Skin of body (tissue), 2 donors: ENCODE data around the gene MSS51. TPM values are rescaled to one million over a fixed set of nuclear protein-coding genes. Genes with fewer than 3 reads are reported as not detected.

Source experiments
- DNase-seq: peaks from one replicate; lab custom pipeline; 2025; lab: John Stamatoyannopoulos, UW
- total RNA-seq: library from RNA; depleted of rRNA; stranded (reverse); fragments of >200 nt; gene quantifications from one replicate; pipeline ENCODE4 v1.2.3, GENCODE V29; 2014

MSS51 gene
- total RNA-seq, result 9.1 TPM

DNA sequence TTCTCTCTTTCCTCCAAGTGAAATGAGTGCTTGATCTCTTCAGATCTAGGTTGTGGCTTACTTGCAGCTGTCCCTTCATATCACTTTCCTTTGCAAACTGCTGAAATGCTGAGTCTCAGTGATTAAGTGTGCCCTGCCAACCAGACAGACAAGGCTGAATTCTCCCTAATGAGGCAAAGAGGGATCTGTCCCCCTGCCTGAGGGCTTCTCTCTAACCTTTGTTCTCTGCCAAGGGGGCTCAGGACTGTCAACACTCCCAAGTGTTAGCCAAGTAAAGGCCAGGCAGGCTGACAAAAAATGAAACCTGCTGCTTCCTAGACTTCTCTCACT is at the start of gene MSS51:
Gene MSS51 (minus strand): TSS at position 24 of the 330 bp plus-strand sequence. CDS start 5,277 bp downstream, outside the sequence.
- no peak for DNase-seq

DNA sequence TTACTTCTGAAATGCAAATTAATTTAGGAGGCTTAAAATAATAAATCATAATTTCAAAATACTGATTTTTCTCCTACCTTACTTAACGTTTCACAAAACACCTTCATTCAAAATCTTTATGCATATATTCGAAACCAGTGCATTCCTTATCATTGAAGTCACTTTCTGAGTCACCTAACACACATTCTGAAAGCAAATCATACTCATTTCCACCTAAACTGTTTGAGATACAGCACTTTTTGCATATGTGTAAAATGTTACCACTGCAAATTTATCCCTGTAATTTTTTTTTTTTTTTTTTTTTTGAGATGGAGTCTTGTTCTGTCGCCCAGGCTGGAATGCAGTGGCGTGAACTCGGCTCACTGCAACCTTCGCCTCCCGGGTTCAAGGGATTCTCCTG is 46.8 kb upstream of the MSS51 start:
- DNase-seq, result no peak

DNA sequence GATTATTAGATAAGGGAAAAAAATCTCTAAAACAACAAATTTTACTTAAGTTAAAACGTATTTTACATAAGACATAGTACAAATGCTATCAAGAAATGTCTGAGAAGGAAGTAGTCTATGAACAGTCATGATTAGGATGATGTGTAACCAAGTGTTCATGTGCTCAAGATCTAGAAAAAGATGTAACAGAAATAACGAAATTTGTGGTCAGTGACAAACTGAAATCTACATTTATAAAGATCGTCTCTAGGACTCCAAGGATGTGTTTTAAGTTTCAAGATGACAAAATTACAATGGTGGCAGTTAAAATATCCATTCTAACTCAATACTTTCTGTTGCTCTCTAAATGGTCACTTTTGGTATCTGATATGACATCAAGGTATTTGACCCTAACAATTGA is 45.3 kb upstream of the MSS51 start:
- no peak for DNase-seq

DNA sequence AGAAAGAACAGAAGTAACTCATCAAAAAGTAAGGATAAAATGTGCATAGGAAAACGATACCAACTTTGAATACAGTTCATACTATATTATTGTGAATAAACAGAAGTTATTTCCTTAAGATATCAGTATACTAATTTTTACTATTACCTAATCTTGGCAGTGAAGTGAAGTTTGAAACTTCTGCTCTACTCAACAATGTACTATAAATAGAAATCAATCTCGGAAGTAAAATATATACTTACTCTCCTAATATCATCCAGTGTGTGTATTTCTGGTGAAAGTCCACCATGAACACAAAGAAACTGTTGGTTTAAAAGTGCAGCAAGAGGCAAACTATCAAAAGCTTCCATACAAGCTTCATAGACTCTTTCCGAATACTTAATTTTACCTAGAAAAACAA is 37.9 kb upstream of the MSS51 start:
- DNase-seq, result no peak

DNA sequence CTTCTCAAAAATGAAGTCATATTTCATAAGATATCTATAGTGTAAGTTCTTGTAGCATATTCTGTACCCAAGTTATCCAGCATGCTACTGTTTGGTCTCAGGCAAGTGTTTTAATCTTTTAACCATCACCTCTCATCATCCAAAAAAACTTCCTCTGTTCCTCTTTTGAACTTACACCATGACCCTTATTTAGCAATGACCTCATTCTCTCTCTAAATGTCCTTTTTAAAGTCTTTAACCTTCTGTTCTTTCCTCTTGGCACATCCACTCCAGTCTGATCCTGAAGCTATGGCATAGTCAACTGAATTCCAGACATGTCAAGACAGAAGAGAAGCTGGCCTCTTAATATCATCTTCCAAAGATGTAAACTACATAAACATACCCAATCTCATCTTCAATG is 36.2 kb upstream of the MSS51 start:
- DNase-seq, result no peak

DNA sequence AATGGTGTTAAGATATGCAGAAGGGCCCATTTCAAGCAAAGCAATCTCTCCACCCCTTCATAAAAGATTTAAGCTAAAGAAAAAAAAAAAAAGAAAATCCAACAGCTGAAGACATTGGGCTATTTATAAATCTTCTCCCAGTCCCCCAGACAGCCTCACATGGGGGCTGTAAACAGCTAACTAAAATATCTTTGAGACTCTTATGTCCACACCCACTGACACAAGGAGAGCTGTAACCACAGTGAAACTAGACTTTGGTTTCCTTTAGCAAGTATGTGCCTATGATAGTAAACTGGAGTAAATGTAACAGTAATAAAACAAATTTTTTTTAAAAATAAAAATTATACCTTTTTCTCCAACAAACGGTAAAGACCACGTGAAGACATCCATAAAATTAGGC is 33.8 kb upstream of the MSS51 start:
- no peak for DNase-seq

DNA sequence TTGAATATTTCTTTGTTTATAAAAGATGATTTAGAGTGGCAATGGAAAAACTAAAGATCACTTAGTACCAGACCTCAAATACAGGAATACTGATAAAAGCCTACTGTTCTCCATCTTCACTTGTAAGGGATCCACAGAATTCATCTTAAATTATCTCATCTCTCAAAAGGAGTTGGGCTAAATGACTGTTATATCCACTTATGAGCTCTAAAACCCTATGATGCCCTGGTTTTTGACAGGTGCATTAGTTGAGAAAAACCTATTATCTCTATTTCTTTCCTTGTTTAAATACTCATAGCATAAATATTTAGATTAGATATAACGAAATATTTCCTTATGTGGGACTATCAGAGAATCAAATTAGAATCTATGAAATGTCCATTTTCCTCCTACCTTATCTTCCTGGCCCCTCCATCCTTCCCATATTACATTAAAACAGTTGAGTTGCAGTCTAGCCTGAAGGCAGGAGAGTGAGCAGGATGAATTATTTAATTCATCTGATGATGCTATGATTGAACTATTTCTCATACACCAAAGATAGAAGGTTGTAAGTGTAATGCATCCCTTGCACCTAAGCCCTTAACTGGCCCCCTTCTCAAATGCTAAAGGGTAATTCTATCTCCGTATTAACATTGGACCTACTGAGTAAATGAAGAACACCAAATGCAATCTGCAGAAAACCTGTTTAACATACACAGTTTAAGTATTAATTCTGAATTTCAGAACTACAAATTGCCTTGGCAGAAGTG is 32.8 kb upstream of the MSS51 start:
- DNase-seq, result no peak

DNA sequence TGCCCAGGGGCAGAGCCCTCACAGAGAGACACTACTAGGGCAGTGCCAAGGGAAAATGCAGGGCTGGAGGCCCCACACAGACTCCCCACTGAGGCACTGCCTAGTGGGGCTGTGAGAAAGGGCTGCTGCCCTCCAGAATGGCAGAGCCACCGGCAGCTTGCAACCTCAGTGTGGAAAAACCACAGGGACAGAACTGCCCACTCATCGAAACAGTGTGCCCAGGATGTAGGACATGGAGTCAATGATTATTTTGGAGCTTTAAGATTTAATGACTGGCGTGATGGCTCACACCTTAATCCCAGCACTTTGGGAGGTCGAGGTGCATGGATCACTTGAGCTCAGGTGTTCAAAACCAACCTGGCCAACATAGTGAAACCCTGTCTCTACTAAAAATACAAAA is 27.5 kb upstream of the MSS51 start:
- DNase-seq, result no peak

DNA sequence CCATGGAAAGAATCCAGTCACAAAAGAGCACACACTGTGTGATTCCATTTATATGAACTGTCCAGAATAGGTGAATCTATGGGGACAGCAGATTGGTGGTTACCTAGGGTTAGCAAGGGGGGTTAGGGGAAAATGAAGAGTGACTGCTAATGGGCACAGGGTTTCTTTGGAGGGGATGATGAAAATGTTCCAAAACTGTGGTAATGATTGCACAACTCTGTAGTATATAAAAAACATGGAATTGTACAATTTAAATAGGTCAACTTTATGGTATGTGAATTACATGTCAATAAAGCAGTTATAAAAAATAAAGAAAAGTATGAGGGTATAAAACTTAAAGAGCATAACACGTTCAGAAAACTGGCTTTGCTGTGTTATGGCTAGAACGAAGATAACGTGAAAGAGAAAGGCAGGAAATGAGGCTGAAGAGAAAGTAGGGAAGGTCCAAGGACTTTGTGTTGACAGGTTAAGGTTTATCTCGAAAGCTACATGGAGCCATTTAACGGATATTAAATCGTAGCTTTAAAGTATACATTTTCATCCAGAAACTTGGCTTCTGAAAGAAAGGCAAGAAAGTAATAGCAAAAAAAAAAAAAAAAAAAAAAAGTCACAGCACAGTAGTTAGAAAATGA is 26.4 kb upstream of the MSS51 start:
- DNase-seq, result no peak

DNA sequence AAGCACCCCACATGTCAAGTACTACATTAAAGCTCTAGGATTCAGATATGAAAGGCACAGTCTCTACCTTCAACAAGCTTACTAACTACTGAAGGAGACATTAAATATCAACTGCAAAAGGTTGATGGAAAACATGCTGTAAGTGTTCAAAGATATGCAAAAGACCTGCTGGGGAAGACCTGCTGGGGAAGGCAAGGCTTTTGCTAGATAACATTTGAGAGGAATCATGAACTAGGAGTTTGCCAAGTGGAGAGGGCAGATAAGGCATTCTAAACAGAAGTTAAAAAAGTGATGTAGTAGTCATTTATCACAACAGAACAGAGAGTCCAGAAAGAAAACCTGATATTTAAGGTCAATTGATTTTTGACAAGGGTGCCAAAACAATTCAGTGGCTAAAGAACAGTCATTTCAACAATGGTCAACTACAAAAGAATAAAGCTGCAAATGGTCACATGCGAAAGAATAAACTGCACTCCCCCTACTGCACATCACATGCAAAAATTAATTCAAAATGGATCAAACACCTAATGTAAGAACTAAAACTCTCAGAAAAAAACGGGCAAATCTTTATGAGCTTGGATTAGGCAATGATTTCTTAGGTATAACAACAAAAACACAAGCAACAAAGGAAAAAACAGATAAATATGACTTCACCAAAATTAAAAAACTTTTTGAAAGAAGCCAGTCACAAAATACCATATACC is 23.0 kb upstream of the MSS51 start:
- DNase-seq, result no peak

DNA sequence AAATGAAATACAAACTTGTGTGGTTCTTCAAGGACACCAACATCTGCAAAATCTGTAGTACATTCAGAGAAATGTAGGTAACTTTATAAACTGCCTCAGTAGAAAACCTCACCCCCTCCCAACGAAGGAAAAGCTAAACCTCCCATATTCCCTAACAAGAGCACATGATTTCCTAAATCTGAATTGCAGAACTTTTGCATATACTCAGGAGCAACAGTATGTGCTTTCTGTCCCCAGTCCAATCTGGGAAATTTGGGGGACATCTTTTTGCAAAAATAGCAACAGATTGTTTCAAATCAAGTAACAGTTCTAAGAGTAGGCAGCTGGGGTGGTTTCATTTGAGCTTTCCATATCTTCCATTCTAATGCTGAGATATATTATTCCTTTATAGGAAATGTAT is 15.8 kb upstream of the MSS51 start:
- DNase-seq, result no peak

DNA sequence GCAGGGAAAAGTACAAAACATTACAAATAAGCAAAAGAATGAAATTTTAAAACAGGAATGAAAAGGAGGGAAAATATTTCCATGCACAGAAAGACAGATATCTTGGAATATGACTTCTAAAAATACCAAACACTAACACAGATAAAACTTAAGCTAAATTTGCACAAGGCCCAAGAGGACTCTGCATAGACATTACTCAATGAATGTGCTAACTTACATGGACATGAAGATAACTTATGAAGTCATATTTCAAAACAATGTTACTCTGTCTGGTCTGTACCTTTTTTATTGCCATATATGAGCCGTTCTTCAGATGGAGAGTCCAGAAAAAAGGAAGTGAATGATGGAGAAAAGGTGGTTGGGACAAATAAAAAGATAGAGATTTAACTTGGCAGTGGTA is 15.0 kb upstream of the MSS51 start:
- no peak for DNase-seq

DNA sequence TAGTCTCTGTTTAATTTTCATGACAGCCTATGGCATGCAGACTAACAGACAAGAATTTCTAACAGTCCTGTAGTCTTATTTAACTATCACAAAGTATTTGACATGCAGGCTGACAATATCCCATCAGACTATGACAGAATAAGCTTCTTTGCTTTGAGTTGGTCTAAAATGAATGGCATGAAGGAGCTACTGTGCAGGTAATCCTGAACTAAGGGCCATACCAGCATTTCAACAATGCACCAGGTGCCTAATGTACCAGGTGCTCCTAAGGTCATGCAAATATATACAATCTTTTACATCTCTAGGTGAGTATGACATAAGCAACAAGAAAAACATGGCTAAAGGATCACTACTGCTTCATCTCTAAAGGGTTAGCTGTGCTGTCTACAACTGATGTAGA is 13.6 kb upstream of the MSS51 start:
- no peak for DNase-seq

DNA sequence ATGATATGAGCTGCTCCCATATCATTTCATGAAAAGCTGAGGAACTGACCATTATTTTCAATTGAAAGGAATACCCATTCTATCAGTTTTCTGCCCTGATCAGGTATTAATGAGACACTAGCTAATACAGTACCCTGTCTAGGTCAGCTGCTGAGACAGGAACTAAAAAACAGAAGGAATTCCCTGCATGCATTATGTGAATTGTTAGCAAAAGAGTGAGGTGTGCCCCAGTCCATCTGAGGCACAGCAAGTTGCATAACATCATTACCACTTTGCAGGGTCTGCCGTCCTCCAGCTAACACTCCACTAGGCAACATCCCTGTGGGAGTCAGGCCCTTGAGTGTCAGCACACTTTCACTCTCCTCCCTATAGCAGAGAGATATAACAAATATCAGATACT is 11.1 kb upstream of the MSS51 start:
- no peak for DNase-seq

DNA sequence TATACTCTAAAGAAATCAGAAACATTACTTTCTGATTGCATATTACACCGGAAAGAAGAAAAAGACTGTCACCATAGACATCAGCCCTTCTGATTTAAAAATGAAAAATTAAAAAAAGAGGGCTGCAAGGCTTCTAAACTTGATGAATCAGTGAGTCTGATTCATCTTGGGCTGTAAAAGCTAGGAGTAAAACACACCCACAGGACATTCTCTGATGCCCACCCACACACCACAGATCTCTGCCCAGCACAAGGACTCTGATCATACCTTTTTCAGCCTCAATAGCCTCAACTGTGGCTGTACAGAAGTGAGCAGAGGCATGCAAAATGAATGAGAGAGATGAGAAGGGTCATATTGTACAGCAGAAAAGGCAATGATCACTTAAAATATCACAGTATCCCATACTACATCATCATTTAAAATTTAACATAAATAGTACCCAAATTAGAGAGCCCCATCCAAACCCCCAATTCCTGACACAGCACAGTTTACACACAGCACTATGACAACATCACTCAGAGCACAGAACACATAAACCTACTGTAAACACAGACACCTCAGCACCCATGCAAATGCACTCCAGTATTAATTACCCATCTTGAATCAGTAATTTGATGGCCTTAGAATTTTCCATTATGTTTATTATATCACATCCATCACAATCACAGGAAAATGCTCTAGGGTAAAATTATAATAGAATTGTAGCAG is 6.4 kb upstream of the MSS51 start:
- DNase-seq, result no peak

DNA sequence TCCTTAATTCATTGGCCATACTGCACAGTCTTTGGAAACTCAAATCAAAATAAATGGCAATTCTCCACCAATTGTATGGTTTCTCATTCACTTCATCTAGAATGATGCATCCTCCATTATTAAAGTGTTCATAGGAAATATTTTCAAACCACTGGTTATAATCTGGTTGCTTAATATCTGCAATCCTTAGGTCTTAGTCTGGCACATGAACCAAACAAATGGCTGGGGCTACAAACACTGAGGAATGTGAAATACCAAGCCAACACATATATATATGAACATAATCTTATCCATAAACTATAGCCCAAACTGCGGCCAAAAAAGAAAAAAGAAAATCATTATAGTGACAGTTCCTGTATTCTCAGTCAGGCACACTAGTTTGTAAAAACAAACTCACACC is 5.7 kb upstream of the MSS51 start:
- DNase-seq, result no peak

DNA sequence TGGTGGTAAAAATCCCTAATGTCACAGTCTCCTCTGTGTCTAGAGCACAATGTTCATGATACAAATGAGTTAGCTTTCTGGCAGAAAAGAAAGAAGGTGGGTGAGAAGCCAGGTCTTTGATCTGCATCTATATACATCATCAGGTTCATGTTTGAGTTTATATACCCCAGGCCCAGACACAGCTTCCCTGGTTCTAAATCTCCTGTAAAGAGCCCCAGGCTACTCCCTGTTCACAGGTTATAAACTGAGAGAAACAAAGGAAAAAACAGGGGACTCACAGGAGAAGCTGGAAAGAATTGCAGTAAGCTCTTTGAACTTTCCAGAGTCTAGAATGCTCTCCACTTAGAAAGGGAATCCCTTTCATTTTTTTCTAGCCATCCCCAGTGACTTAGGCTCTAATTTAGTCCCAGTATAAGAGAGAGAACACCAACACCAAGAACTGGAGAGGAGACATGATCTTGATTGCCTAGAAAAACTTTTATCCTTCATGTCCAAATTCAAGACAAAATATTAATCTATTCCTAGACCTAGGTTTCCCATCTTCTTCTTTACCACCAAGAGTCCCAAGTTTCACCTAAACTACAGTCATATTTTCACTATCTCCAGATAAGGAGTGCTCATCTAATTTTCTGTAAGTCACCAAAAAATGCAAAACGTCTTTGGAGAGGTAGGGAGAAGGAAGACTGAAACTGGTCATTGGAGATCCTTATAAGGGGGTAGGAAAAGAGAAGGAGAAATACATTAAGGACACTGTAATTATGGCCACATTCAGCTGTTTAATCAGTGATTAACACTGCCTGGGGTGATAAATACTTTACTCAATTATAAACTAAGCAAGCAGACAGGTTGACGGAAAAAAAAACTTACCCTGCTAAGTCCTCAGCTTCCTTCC is 469 bp downstream of the MSS51 start:
- no peak for DNase-seq

DNA sequence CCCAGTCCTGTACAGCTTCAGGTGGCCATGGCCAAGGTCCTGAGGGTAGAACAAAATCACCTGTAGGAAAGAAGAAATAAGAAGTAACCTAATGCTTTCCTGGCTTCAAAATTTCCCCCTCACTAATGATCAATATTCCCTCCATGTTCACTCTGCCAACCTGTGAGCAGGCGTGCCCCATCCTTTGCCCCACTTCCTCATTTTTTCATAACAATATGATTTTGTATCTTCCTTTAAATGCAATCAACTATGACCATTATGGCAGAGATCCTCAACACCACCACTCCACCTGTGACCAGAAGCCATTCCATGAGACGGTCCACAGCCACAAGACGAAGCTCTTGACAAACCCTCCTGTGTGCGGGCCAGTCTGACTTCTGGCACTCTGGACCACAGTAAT is 7.0 kb downstream of the MSS51 start:
- DNase-seq, result no peak

DNA sequence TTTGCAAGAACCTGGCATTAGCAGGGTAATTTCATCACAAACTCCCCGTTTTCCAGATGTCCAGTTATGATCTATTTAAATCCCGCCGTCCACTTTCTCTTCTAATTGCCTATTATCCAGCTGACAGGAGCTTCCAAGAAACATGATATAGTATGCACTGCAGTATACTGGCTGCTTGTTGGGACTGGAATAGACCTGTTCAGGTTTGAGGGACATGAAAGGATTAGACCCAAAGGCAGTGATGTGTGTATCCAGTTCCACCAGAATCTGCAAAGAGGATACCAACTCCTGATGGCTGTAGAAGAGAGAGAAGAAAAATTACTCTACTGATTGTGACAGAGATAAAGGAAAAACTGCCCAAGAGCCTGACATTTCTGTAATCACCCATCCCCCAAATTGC is 8.9 kb downstream of the MSS51 start:
- DNase-seq, result no peak

DNA sequence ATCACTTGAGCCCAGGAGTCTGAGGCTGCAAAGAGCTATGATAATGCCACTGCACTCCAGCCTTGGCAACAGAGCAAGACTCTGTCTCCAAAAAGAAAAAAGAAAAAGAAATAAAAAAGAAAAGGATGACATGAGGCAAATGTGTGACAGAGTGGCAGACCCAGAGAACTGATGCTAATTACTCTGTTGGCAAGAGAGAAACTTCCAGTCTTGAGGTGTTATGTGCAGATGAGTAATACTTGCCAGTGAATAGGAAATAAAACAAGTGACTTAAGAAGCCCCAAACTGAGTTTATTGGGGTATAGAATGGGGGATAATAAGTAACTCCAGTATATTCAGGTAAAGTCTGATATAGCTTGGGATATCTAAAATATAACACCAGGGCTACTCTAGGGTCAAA is 10.1 kb downstream of the MSS51 start:
- no peak for DNase-seq

DNA sequence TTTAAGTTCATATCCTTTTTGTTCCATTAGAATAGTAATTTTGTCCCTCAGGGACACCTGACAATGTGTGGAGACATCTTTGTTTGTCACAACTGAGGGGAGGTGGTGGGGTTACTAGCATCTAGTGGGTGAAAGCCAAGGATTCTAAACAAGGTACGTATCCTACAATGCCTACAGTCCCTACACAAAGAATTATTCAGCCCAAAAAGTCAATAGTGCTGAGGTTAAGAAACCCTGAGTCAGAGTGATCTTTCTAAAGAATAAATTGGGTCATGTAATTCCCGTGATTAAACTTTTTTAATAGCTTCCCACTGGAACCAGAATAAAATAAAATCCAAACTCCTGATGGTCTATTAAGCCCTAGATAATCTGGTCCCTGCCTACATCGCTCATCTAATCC is 16.8 kb downstream of the MSS51 start:
- DNase-seq, result no peak
